Nephron progenitor cell (in vitro differentiated cells): ENCODE data around the gene FUS.
"Not testable (repeated sequence)": the region's sequence is repeated elsewhere in the genome, so short reads cannot be mapped to it uniquely, and the experiment has no call there.

Experiments used
- DNase-seq: peaks from one replicate; pipeline ENCODE4 v3.0.0; 2021
- H3K27ac Mint-ChIP-seq: 2 replicates; pipeline ENCODE4 v1.8.0; 2021; ENCODE audit warnings: mild to moderate bottlenecking, moderate library complexity, mixed read lengths
- H3K27me3 Mint-ChIP-seq: 2 replicates; pipeline ENCODE4 v1.8.0; 2021; ENCODE audit warnings: mild to moderate bottlenecking, low read depth, mixed read lengths; ENCODE audit not compliant: poor library complexity
- H3K36me3 Mint-ChIP-seq: 2 replicates; pipeline ENCODE4 v1.8.0; 2021; ENCODE audit warnings: low read depth, mixed read lengths
- H3K4me1 Mint-ChIP-seq: 2 replicates; pipeline ENCODE4 v1.8.0; 2021; ENCODE audit warnings: mixed read lengths
- H3K4me3 Mint-ChIP-seq: 2 replicates; pipeline ENCODE4 v1.8.0; 2021; ENCODE audit warnings: mild to moderate bottlenecking, moderate library complexity, mixed read lengths
- H3K9me3 Mint-ChIP-seq: 2 replicates; pipeline ENCODE4 v1.8.0; 2021; ENCODE audit warnings: mild to moderate bottlenecking, moderate library complexity, mixed read lengths
- TF ChIP-seq, protein P1 (sequence below): fragments of 200-600 bp; sonication (generic); IDR thresholded peaks from 2 replicates; pipeline ENCODE4 v1.5.0; 2021; ENCODE audit warnings: antibody characterized with exemption

FUS gene

DNA sequence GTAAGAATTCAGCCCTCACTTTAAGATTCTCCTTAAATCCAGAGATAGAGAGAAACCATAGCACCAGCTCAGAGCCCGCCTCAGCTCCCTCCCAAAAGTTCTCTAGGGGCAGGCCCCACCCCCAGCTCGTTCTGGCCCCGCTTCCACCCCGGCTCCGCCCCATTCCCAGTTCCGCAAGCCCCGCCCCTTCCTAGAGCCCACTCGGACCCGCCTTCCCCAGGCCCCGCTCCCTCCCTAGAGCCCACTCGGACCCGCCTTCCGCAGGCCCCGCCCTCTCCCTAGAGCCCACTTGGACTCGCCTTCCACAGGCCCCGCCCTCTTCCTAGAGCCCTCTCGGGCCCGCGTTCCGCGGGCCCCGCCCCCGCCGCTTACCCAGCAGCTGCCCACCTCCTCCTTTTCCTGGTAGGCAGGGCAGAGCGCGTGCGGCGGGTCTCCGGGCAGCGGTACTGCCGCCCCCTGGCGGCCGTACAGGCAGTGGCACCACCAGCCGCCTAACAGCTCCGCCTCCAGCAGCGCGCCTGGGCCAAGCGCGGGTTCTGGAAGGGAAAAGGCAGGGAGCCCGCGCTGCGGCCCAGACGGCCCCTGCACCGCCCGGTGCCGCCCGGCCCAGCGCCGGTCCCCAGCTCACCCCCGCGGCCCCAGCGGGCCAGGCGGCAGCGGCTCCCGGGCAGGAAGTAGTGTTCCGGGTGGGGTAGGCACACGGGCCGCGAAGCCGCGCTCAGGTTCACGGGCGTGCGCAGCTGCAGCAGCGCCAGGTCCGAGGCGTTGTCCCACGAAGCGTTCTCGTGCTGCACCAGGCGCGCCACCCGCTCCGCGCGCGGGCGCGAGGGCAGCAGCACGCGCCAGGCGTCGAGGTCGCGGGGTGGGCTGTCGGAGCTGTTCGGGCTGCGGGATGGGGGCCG is 37.6 kb upstream of the FUS start:
- H3K27me3 Mint-ChIP-seq: peaks cover 36% of the 10 kb centered on the region
- H3K4me1 Mint-ChIP-seq: peaks cover 36% of the 10 kb centered on the region
- H3K27ac Mint-ChIP-seq: peak overlapping the region; percentile 47
- TF ChIP-seq, protein P1, sequence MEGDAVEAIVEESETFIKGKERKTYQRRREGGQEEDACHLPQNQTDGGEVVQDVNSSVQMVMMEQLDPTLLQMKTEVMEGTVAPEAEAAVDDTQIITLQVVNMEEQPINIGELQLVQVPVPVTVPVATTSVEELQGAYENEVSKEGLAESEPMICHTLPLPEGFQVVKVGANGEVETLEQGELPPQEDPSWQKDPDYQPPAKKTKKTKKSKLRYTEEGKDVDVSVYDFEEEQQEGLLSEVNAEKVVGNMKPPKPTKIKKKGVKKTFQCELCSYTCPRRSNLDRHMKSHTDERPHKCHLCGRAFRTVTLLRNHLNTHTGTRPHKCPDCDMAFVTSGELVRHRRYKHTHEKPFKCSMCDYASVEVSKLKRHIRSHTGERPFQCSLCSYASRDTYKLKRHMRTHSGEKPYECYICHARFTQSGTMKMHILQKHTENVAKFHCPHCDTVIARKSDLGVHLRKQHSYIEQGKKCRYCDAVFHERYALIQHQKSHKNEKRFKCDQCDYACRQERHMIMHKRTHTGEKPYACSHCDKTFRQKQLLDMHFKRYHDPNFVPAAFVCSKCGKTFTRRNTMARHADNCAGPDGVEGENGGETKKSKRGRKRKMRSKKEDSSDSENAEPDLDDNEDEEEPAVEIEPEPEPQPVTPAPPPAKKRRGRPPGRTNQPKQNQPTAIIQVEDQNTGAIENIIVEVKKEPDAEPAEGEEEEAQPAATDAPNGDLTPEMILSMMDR: peak; percentile 85
- no peaks in the 10 kb centered on the region for H3K36me3 Mint-ChIP-seq
- peak; percentile 100 for DNase-seq
- H3K9me3 Mint-ChIP-seq: no peaks in the 10 kb centered on the region
- H3K4me3 Mint-ChIP-seq: peak overlapping the region; percentile 79

DNA sequence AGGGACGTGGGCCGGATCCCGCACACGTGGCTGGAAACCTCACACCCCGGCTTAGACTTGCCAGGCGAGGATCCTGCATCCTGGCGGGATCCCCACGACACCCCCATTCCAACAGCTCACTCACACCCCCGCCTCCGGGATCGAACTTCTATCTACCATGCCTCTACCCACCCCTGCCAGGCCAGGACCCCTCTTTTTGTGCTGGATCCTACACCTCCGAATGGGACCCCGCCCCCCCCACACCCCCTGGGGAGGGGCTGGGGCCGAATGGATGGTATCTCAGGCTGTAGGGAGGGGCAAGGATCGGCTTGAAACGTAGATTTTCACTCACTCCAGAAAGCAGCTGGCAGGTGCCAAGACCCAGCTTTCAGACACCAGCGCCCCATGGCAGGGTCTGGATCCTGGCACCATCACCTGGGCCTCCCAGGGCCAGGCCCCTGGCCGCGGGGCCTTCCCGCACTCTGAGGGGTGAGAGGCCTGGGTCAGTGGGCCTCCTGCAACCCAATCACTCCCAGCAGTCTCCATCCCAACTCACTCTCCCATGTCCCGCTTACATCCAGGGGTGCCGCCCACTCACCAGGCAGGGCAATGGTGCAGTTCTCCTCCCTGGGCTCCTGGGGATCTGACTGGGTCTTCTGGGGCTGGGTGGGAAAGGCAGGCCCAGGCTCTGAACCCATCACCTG is 36.8 kb upstream of the FUS start:
- H3K27me3 Mint-ChIP-seq: peaks cover 44% of the 10 kb centered on the region
- peak overlapping the region; percentile 61 for H3K4me3 Mint-ChIP-seq
- H3K27ac Mint-ChIP-seq: no peak overlapping the region
- no peaks in the 10 kb centered on the region for H3K9me3 Mint-ChIP-seq
- H3K36me3 Mint-ChIP-seq: no peaks in the 10 kb centered on the region
- TF ChIP-seq, protein P1: no peak
- no peak for DNase-seq
- H3K4me1 Mint-ChIP-seq: peaks cover 34% of the 10 kb centered on the region

DNA sequence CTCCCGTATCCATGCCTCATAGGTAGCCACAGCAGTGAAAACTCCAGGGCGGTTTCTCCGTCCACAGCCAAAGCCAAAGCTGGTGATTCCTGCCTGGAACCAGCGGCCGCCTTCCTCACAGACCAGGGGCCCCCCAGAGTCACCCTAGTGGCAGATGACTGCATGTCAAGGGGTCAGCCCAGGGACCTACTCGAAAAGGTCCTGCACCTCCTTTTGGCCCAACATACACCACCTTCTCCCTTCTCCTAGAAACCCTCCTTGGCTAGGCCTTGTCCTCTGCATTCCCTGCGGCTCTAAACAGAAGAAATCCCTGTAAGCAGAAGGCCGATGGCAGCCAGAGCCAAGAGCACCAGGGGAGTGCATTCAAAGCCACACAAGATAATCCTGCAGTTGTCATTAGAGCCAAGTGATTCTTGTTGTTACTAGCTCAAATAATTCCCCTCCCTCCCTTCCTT is 36.2 kb upstream of the FUS start:
- peak overlapping the region; percentile 61 for H3K4me3 Mint-ChIP-seq

DNA sequence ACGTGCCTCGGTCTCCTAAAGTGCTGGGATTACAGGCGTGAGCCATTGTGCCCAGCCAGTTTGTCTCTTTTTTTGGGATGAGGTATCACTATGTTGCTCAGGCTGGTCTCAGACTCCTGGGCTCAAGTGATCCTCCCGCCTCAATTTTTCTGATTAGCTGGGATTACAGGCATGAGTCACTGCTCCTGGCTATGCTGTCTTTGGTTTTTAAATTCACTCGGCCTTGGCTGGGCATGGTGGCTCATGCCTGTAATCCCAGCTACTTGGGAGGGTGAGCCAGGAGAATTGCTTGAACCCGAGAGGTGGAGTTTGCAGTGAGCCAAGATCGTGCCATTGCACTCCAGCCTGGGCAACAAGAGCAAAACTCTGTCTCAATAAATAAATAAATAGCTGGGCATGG is 35.5 kb upstream of the FUS start:
- DNase-seq, H3K27ac Mint-ChIP-seq, H3K36me3 Mint-ChIP-seq, H3K9me3 Mint-ChIP-seq, H3K4me3 Mint-ChIP-seq: not testable (repeated sequence)
- H3K4me1 Mint-ChIP-seq: peaks cover 29% of the 10 kb centered on the region
- peaks cover 56% of the 10 kb centered on the region for H3K27me3 Mint-ChIP-seq

More for the DNA sequence above, 36.2 kb upstream of the FUS start:
- Mint-ChIP-seq H3K4me1 (peaks cover 29% of the 10 kb centered on the region), H3K27ac (no peak overlapping the region), H3K9me3 (no peaks in the 10 kb centered on the region), H3K27me3 (peaks cover 50% of the 10 kb centered on the region), H3K36me3 (no peaks in the 10 kb centered on the region)
- TF ChIP-seq, protein P1: no peak
- DNase-seq: no peak

DNA sequence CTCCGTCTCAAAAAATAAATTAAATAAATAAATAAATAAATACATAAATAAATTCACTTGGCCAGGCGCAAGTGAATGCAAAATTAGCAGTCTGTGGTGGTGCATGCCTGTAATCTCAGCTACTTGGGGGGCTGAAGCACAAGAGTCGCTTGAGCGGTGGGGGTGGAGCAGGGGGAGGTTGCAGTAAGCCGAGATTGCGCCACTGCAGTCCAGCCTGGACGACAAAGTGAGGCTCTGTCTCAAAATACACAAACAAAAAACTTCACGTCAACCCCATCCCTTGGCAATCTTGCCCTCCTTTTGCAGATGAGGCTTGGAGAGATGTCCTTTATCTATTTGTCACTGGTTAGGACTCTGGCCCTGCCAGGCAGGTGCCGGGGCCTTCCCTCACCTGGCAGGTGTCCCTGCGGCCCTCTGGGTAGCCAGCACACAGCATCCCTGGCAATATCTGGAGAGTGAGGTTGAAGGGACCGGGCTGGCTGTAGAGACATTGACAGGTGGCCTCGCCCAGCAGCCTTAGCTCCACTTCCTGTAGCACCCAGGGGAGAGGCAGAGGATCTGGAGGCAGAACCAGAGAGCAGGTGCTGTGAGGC is 34.4 kb upstream of the FUS start:
- peaks cover 64% of the 10 kb centered on the region for H3K27me3 Mint-ChIP-seq
- DNase-seq: no peak
- no peak overlapping the region for H3K4me3 Mint-ChIP-seq
- TF ChIP-seq, protein P1: no peak
- H3K36me3 Mint-ChIP-seq: no peaks in the 10 kb centered on the region
- no peaks in the 10 kb centered on the region for H3K9me3 Mint-ChIP-seq
- H3K4me1 Mint-ChIP-seq: peaks cover 22% of the 10 kb centered on the region
- H3K27ac Mint-ChIP-seq: no peak overlapping the region

DNA sequence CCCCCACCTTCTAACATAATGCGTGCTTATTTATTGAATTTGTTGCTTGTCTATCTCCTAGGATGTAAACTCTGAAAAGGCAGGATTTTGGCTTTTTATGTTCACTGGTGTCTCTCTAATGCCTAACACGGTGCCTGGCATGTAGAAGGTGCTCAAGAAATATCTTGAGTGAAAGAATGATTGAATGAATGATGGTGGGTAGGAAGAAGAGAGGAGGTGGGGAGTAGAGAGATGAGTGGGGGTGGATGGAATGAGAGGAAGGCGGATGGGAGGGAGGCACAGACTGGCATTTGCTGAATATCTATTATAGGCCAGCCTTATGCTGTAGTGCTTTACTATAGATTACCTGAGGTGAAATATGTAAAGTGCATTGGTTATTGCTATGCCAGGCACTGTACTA is 32.4 kb upstream of the FUS start:
- Mint-ChIP-seq H3K36me3 (no peaks in the 10 kb centered on the region), H3K27me3 (peaks cover 67% of the 10 kb centered on the region), H3K4me1 (peaks cover 6% of the 10 kb centered on the region), H3K9me3 (no peaks in the 10 kb centered on the region), H3K4me3 (peak overlapping the region; percentile 75), H3K27ac (no peak overlapping the region)
- no peak for DNase-seq
- TF ChIP-seq, protein P1: no peak
